HepG2 (cell line): ENCODE results near the gene ZNF277.

Source experiments
- EP300 ChIP-seq, 3 experiments: sonication (generic) in 1 of 3; formaldehyde crosslinking in 1 of 3; IDR thresholded peaks; 2 replicates each; pipeline versions ENCODE4 v1.5.1 to v1.6.1; 2011 to 2020; ENCODE audit warnings: low read depth in 2 of 3, low read length in 2 of 3, borderline replicate concordance in 1 of 3, improper control_type of control experiment in 1 of 3, mild to moderate bottlenecking in 1 of 3, missing genetic modification reagents in 1 of 3, moderate library complexity in 1 of 3
- ISX ChIP-seq: sonication (generic); formaldehyde crosslinking; conservative IDR thresholded peaks from 2 replicates; pipeline ENCODE4 v1.5.0; 2020; ENCODE audit warnings: missing genetic modification reagents
- MAZ ChIP-seq, 2 experiments: sonication (generic) in 1 of 2; formaldehyde crosslinking in 1 of 2; IDR thresholded peaks; 2 replicates each; pipeline versions ENCODE4 v1.5.0 to v1.6.1; 2012 to 2020; ENCODE audit warnings: low read depth in 2 of 2, mild to moderate bottlenecking in 2 of 2, borderline replicate concordance in 1 of 2, improper control_type of control experiment in 1 of 2, low read length in 1 of 2, missing genetic modification reagents in 1 of 2, moderate library complexity in 1 of 2
- ZNF773 ChIP-seq: sonication (generic); formaldehyde crosslinking; IDR thresholded peaks from 2 replicates; pipeline ENCODE4 v1.4.0; 2020; ENCODE audit warnings: missing genetic modification reagents, borderline replicate concordance

DNA sequence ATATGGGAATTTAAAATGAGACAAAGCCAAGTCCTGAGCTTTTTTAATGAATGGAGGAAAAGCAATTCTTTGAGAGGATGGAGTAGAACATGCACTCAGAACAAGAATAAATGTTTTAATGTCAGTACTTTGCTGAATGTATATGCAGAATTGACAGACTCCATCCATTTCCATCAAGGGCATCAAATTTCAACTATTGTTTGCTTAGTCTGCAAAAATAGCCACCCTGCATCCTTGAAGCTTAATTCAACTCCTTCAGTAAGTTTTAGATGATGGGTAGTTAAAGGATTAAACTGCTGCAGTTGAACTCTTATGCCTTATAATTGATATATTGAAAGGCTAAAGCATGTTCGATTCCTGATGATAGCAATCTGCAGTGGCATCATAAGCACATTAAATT is 144.1 kb downstream of the ZNF277 start:
- no peak for TF ChIP-seq EP300 (IDR thresholded peaks at IDR 0.05; ENCODE audit: low read depth in 2 of 2, low read length in 2 of 2)
- TF ChIP-seq EP300 (CRISPR knock-in tag; IDR thresholded peaks at IDR 0.05; ENCODE audit: borderline replicate concordance), result no peak
- TF ChIP-seq MAZ (IDR thresholded peaks at IDR 0.05; ENCODE audit: borderline replicate concordance, low read depth, low read length), result no peak
- no peak for TF ChIP-seq MAZ (CRISPR knock-in tag; IDR thresholded peaks at IDR 0.05; ENCODE audit: low read depth)
- no peak for TF ChIP-seq ISX (CRISPR knock-in tag)
- no peak for TF ChIP-seq ZNF773
